Sigmoid colon (tissue), 3 donors: Measurements from ENCODE around the gene VEGFD.

Source experiments
- POLR2A ChIP-seq, 2 donors: fragments of 450-650 bp; IDR thresholded peaks; one replicate each; pipeline ENCODE4 v1.6.1; 2016; ENCODE audit warnings: antibody characterized with exemption in 2 of 2, mild to moderate bottlenecking in 2 of 2, moderate library complexity in 2 of 2
- TF ChIP-seq, protein P1 (sequence below), 4 experiments: fragments of 450-650 bp in 3 of 4; fragments of 200-600 bp in 1 of 4; IDR thresholded peaks; one replicate each; pipeline ENCODE4 v1.5.1; 2016 to 2019; ENCODE audit warnings: antibody characterized with exemption in 4 of 4, mild to moderate bottlenecking in 3 of 4, moderate library complexity in 2 of 4

DNA sequence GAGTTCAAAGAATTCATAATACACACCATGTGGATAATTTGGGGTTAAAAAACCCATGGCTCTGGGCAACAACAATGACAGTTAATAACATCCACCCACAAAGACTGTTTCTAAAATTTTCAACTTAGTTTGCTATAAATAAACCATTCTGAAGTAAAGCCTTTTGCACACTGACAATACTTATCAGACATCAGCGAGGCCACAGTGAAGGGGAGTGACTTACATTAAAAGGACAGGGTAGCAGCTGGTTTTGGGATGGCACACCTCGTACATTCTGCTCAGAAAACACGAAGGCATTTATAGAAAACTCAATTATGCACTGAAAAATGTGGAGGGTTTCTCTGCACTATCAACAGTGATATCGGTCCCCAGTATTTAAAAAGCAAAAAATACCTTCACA is 63.9 kb downstream of the VEGFD start:
- TF ChIP-seq, protein P1, sequence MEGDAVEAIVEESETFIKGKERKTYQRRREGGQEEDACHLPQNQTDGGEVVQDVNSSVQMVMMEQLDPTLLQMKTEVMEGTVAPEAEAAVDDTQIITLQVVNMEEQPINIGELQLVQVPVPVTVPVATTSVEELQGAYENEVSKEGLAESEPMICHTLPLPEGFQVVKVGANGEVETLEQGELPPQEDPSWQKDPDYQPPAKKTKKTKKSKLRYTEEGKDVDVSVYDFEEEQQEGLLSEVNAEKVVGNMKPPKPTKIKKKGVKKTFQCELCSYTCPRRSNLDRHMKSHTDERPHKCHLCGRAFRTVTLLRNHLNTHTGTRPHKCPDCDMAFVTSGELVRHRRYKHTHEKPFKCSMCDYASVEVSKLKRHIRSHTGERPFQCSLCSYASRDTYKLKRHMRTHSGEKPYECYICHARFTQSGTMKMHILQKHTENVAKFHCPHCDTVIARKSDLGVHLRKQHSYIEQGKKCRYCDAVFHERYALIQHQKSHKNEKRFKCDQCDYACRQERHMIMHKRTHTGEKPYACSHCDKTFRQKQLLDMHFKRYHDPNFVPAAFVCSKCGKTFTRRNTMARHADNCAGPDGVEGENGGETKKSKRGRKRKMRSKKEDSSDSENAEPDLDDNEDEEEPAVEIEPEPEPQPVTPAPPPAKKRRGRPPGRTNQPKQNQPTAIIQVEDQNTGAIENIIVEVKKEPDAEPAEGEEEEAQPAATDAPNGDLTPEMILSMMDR (IDR thresholded peaks at IDR 0.05), result no peak
- no peak for TF ChIP-seq POLR2A (IDR thresholded peaks at IDR 0.05)
